ENCODE measurements around the gene RPL10. TPM values are rescaled to one million over a fixed set of nuclear protein-coding genes. Genes with fewer than 3 reads are reported as not detected.

RPL10 gene
- total RNA-seq, 1 donor, result 3,230 TPM

GRCh38 chrX:154351183-154352011 is 46.8 kb upstream of the RPL10 start:
- TF ChIP-seq CTCF (IDR thresholded peaks at IDR 0.05; ENCODE audit: insufficient read depth, low read length), result no peak
- no peak overlapping the region for H3K4me3 ChIP-seq (ENCODE audit: low read depth, low read length)
- DNase-seq (ENCODE audit: low read depth), result no peak

DNA sequence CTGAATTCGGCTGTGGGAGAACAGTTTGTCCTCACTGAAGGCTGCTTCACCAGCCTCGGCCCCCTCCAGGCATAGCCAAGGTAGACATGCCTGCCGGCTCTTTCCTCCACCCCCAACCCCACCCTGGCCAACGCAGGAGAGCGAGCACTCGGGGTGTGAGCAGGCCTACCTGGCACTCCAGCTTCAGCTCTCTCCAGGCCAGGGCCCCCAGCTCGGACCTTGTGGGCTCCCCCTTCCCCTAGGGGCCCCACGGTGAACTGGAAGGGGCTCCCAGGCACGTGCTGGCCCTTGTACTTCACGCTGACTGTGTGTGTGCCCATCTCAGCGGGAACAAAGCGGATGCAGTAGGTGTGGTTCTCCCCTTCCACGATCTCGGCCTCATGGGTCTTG is 46.2 kb upstream of the RPL10 start:
- no peak for DNase-seq (ENCODE audit: low read depth)
- no peak for TF ChIP-seq CTCF (IDR thresholded peaks at IDR 0.05; ENCODE audit: insufficient read depth, low read length)
- no peak overlapping the region for H3K4me3 ChIP-seq (ENCODE audit: low read depth, low read length)

GRCh38 chrX:154352466-154352865 is 45.7 kb upstream of the RPL10 start:
- DNase-seq (ENCODE audit: low read depth), result no peak
- TF ChIP-seq CTCF (IDR thresholded peaks at IDR 0.05; ENCODE audit: insufficient read depth, low read length), result no peak
- no peak overlapping the region for H3K4me3 ChIP-seq (ENCODE audit: low read depth, low read length)

- no peak for DNase-seq (ENCODE audit: low read depth)
- no peak for TF ChIP-seq CTCF (IDR thresholded peaks at IDR 0.05; ENCODE audit: insufficient read depth, low read length)
- no peak overlapping the region for H3K4me3 ChIP-seq (ENCODE audit: low read depth, low read length)
These were observed 44.9 kb upstream of the RPL10 start for GRCh38 chrX:154353172-154353843.

- no peak for TF ChIP-seq CTCF (IDR thresholded peaks at IDR 0.05; ENCODE audit: insufficient read depth, low read length)
- no peak for DNase-seq (ENCODE audit: low read depth)
- H3K4me3 ChIP-seq (ENCODE audit: low read depth, low read length), result no peak overlapping the region
These were observed 44.2 kb upstream of the RPL10 start for GRCh38 chrX:154354013-154354412.

DNA sequence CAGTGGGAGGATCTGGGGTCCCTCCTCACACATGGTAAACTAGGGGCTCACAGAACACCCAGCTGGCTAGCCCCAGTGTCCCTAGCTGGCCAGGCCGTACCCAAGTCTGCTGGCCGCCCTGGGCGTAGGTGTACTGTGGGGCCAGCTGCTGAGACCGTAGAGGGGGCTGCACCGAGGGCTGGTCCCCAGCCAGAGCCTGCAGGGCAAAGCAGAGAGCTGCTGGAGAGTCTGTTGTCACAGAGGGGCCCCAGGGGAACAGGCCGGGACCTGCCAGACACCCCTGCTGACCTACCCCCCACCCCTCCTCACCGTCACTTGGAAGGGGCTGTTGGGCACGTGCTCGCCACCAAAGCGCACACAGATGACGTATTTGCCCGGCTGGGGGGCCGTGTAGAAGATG is 43.7 kb upstream of the RPL10 start:
- no peak for DNase-seq (ENCODE audit: low read depth)

More for the DNA sequence above, 43.7 kb upstream of the RPL10 start:
- no peak for TF ChIP-seq CTCF (IDR thresholded peaks at IDR 0.05; ENCODE audit: insufficient read depth, low read length)
- no peak overlapping the region for H3K4me3 ChIP-seq (ENCODE audit: low read depth, low read length)
